K562 (cell line): ENCODE data around the gene KLHL29. TPM values are rescaled to one million over a fixed set of nuclear protein-coding genes. Genes with fewer than 3 reads are reported as not detected.

Experiments
- ATAC-seq: fragments of 200-7000 bp; cut with Tn5 transposase; 3 replicates; pipeline ENCODE4 v1.9.1; 2020; ENCODE audit warnings: moderate library complexity
- BruUV-seq: library from RNA; stranded (reverse); fragments of 400-500 nt; replicated peaks from 2 replicates; lab custom pipeline; 2021; lab: Mats Ljungman, UMichigan
- CTCF ChIA-PET: fragments of 300-600 bp; formaldehyde crosslinking; extraction: SDS; loops from one replicate; lab custom pipeline; 2021; ENCODE audit warnings: low intra/inter-chr PET ratio; lab: Yijun Ruan, JAX
- POLR2A ChIA-PET: fragments of 300-600, 350-650 bp; sonication (Branson Sonifier 250); formaldehyde crosslinking; extraction: SDS; loops from one replicate; lab custom pipeline; 2021; ENCODE audit warnings: antibody characterized with exemption, inconsistent platforms; lab: Yijun Ruan, JAX
- DNase-seq, 4 experiments: peaks; one replicate each; pipeline versions ENCODE4 v3.0.0 to v3.0.0-alpha.2; 2011 to 2018; ENCODE audit warnings: low spot score in 3 of 4, mixed read lengths in 3 of 4; ENCODE audit errors: extremely low read depth in 1 of 4
- FAIRE-seq: peaks from 2 replicates; lab custom pipeline; 2011; peaks lifted over from hg19 to GRCh38; lab: Jason Lieb, UNC
- H2AFZ ChIP-seq: 2 replicates; pipeline ENCODE4 v1.6.0; 2011; ENCODE audit warnings: low read depth, low read length, control low read depth, inconsistent platforms
- H3K27ac ChIP-seq: fragments of 200-600 bp; 3 replicates; pipeline ENCODE4 v1.8.0; 2011; ENCODE audit warnings: low read depth, mild to moderate bottlenecking, control low read depth, inconsistent platforms, low read length, moderate library complexity, mixed read lengths; ENCODE audit errors: extremely low read depth
- H3K27me3 ChIP-seq, 2 experiments: fragments of 300-600 bp in 1 of 2; 2 replicates in 1 of 2; 3 replicates in 1 of 2; pipeline versions ENCODE4 v1.6.0 to v1.8.0; 2011; ENCODE audit warnings: inconsistent platforms in 2 of 2, low read length in 2 of 2, mild to moderate bottlenecking in 1 of 2, mixed read lengths in 1 of 2, moderate library complexity in 1 of 2; ENCODE audit not compliant: control insufficient read depth in 2 of 2, insufficient read depth in 2 of 2
- H3K36me3 ChIP-seq: fragments of 300-600 bp; 3 replicates; pipeline ENCODE4 v1.8.0; 2011; ENCODE audit warnings: mild to moderate bottlenecking, low read length, inconsistent platforms; ENCODE audit not compliant: control insufficient read depth, insufficient read depth
- H3K4me1 ChIP-seq, 2 experiments: fragments of 200-600 bp in 1 of 2; replicated peaks in 1 of 2; 2 replicates in 1 of 2; 3 replicates in 1 of 2; pipeline versions ENCODE4 v1.5.1 to v1.8.0; 2011; ENCODE audit warnings: inconsistent platforms in 2 of 2, low read length in 2 of 2, mild to moderate bottlenecking in 1 of 2, mixed read lengths in 1 of 2, moderate library complexity in 1 of 2; ENCODE audit not compliant: control insufficient read depth in 2 of 2, insufficient read depth in 2 of 2
- H3K4me2 ChIP-seq: 2 replicates; pipeline ENCODE4 v1.6.1; 2011; ENCODE audit warnings: low read length, control low read depth, inconsistent platforms, mixed read lengths; ENCODE audit not compliant: insufficient read depth
- H3K4me3 ChIP-seq: fragments of 200-600 bp; sonication (generic), shearing (Covaris generic); 2 replicates; pipeline ENCODE4 v1.5.1; 2016; ENCODE audit warnings: control low read depth, inconsistent platforms
- H3K79me2 ChIP-seq: fragments of 200-600 bp; 3 replicates; pipeline ENCODE4 v1.8.0; 2011; ENCODE audit warnings: low read length, inconsistent platforms; ENCODE audit not compliant: control insufficient read depth, insufficient read depth
- H3K9ac ChIP-seq, 2 experiments: 2 replicates each; pipeline versions ENCODE4 v1.6.0 to v1.6.1; 2011; ENCODE audit warnings: low read depth in 2 of 2, low read length in 2 of 2, control low read depth in 1 of 2, inconsistent platforms in 1 of 2, mild to moderate bottlenecking in 1 of 2, mixed read lengths in 1 of 2; ENCODE audit not compliant: insufficient read depth in 1 of 2
- H3K9me1 ChIP-seq: one replicate; pipeline ENCODE4 v1.6.0; 2011; ENCODE audit warnings: inconsistent platforms, mild to moderate bottlenecking, low read length, moderate library complexity; ENCODE audit not compliant: control insufficient read depth, insufficient read depth
- H3K9me3 ChIP-seq: replicated peaks from 2 replicates; pipeline ENCODE4 v1.5.1; 2011; ENCODE audit warnings: low read depth, low read length, inconsistent platforms; ENCODE audit not compliant: control insufficient read depth, insufficient read depth
- H4K20me1 ChIP-seq: replicated peaks from 2 replicates; pipeline ENCODE4 v1.6.1; 2011; ENCODE audit warnings: low read length, inconsistent platforms, mixed read lengths; ENCODE audit not compliant: control insufficient read depth, insufficient read depth
- BRD4 ChIP-seq: fragments of 200-600 bp; sonication (generic); IDR thresholded peaks from 2 replicates; pipeline ENCODE4 v1.6.1; 2017; ENCODE audit warnings: inconsistent platforms
- CREBBP ChIP-seq: IDR thresholded peaks from one replicate; pipeline ENCODE4 v1.6.1; 2012; ENCODE audit warnings: low read depth, mild to moderate bottlenecking, control low read depth, inconsistent platforms, low read length
- ERF ChIP-seq: fragments of 450-650 bp; formaldehyde crosslinking; IDR thresholded peaks from 2 replicates; pipeline ENCODE4 v1.4.0; 2020; ENCODE audit warnings: mild to moderate bottlenecking, mixed read lengths
- FOXA3 ChIP-seq, 2 experiments: fragments of 450-650 bp in 1 of 2; sonication (generic) in 1 of 2; formaldehyde crosslinking; IDR thresholded peaks in 1 of 2; conservative IDR thresholded peaks in 1 of 2; 2 replicates each; pipeline versions ENCODE4 v1.4.0 to v1.8.0; 2020 to 2022; ENCODE audit warnings: mild to moderate bottlenecking in 2 of 2, missing genetic modification reagents in 1 of 2
- MTA2 ChIP-seq: fragments of 450-650 bp; IDR thresholded peaks from 2 replicates; pipeline ENCODE4 v1.6.1; 2016; ENCODE audit warnings: low read depth
- NCOA4 ChIP-seq: fragments of 450-650 bp; IDR thresholded peaks from 2 replicates; pipeline ENCODE4 v1.6.1; 2018; ENCODE audit warnings: mild to moderate bottlenecking; ENCODE audit not compliant: partially characterized antibody
- NFE2 ChIP-seq: IDR thresholded peaks from 2 replicates; pipeline ENCODE4 v1.6.1; 2014; ENCODE audit warnings: antibody characterized with exemption, low read depth
- PHTF2 ChIP-seq: fragments of 250-450 bp; sonication (Bioruptor Pico); IDR thresholded peaks from 2 replicates; pipeline ENCODE4 v1.5.0; 2021; ENCODE audit warnings: mild to moderate bottlenecking
- PURB ChIP-seq: sonication (generic); formaldehyde crosslinking; IDR thresholded peaks from 2 replicates; pipeline ENCODE4 v1.9.0; 2021; ENCODE audit warnings: low read depth, mild to moderate bottlenecking, missing genetic modification reagents
- RBM15 ChIP-seq: fragments of 200-400 bp; formaldehyde crosslinking; IDR thresholded peaks from 2 replicates; pipeline ENCODE4 v1.6.1; 2018; ENCODE audit warnings: mild to moderate bottlenecking, low read length, moderate library complexity; ENCODE audit not compliant: insufficient read depth
- RFX5 ChIP-seq: IDR thresholded peaks from 2 replicates; pipeline ENCODE4 v1.6.1; 2011; ENCODE audit warnings: low read depth, mild to moderate bottlenecking, improper control_type of control experiment, low read length
- WGBS: fragments of 100-300 bp; shearing (Covaris generic); methylation state at CpG from one replicate; pipeline ENCODE4 v1.1.6; 2016; ENCODE audit warnings: low coverage, mixed read lengths; ENCODE audit not compliant: insufficient coverage; ENCODE audit errors: missing lambda C conversion rate; 5-methylcytosine and 5-hydroxymethylcytosine counted together
- in situ Hi-C: fragments of 300-500 bp; cut with MboI; formaldehyde crosslinking; loops from 4 replicates; pipeline ENCODE4 v1.15.0; 2018; ENCODE audit warnings: inconsistent platforms, mixed read lengths
- intact Hi-C: fragments of 100-400 bp; cut with micrococcal nuclease; formaldehyde crosslinking; loops from 2 replicates; pipeline ENCODE4 v1.14.2; 2022
- polyA plus RNA-seq, 8 experiments: library from polyadenylated mRNA; depleted of rRNA in 4 of 8; stranded (reverse) in 5 of 8; unstranded in 3 of 8; fragments of >200 nt; fragmentation: Nextera tagmentation in 2 of 8; fragmentation: Illumina TruSeq in 1 of 8; extraction: Ambion mirVana in 2 of 8; extraction: Trizol in 1 of 8; gene quantifications; 2 replicates each; pipeline versions ENCODE4 v1.2.1 to v1.2.3, GENCODE V29; 2011 to 2014; ENCODE audit warnings: inconsistent platforms in 1 of 8, missing spikeins in 1 of 8
- total RNA-seq, 7 experiments: library from RNA; depleted of rRNA in 6 of 7; stranded (reverse); fragments of >200 nt in 6 of 7; fragmentation: Illumina TruSeq in 2 of 7; extraction: Trizol in 2 of 7; gene quantifications; 2 replicates each; pipeline versions ENCODE4 v1.2.1 to v1.2.3, GENCODE V29; 2011 to 2021; ENCODE audit warnings: low replicate concordance in 1 of 7
- TF ChIP-seq, protein P1 (sequence below): IDR thresholded peaks from 2 replicates; pipeline ENCODE4 v1.6.1; 2016; ENCODE audit warnings: missing genetic modification characterization, missing compliant biosample characterization
- TF ChIP-seq, protein P2 (sequence below): fragments of 250-450 bp; sonication (Bioruptor Pico); IDR thresholded peaks from 2 replicates; pipeline ENCODE4 v1.5.0; 2020; ENCODE audit warnings: mild to moderate bottlenecking
- TF ChIP-seq, protein P3 (sequence below), 2 experiments: fragments of 250-450 bp in 1 of 2; fragments of 450-650 bp in 1 of 2; sonication (Bioruptor Pico) in 1 of 2; IDR thresholded peaks; 2 replicates each; pipeline versions ENCODE4 v1.6.1 to v1.8.0; 2016 to 2021; ENCODE audit warnings: mild to moderate bottlenecking in 2 of 2, moderate library complexity in 2 of 2, missing compliant biosample characterization in 1 of 2, missing genetic modification characterization in 1 of 2
- TF ChIP-seq, protein P4 (sequence below): sonication (generic); formaldehyde crosslinking; IDR thresholded peaks from 2 replicates; pipeline ENCODE4 v1.8.1; 2023; ENCODE audit warnings: mild to moderate bottlenecking, missing genetic modification reagents
- TF ChIP-seq, protein P5 (sequence below): fragments of 450-650 bp; conservative IDR thresholded peaks from 2 replicates; pipeline ENCODE4 v1.6.1; 2016; ENCODE audit warnings: missing genetic modification characterization, low read depth, mild to moderate bottlenecking, missing compliant biosample characterization, moderate library complexity

KLHL29 gene
- total and polyA plus RNA-seq, 9 of the 15 experiments (the other 6 are each of a cell fraction or from before 2014, with no cell fraction given): 0.03 to 0.31 (median 0.08) TPM; not detected in 1

DNA sequence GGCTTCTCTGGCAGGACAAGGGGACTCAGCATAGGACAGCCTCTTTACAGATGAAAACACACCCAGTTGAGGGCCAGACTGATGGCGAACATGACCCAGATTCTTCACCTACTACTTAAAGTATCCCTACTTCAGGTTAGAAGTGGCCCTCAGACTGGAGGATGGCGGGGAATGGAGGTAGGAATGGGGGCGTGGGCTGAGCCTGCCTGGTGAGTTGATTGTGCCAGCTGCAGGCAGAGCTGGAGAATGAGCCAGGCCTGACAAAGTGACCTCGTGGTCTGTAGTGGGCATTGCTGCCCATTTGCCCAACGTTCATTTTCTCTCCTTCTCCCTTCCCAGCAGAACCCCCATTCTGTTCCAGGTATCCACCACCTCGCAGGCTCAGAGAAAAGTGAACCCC is 186.1 kb downstream of the KLHL29 start:
- no peak overlapping the region for H3K4me2 ChIP-seq
- H3K4me1 ChIP-seq: no peaks in the 10 kb centered on the region
- H3K9me3 ChIP-seq: no peaks in the 10 kb centered on the region
- in situ Hi-C loops (no loop called here), intact Hi-C loops (no loop called here)
- WGBS: 0% methylated on average over 6 of the region's 6 CpGs
- H4K20me1 ChIP-seq: peaks cover 4% of the 10 kb centered on the region; the same call in 1 of the 2 replicates
- H3K9me1 ChIP-seq: no peaks in the 10 kb centered on the region
- FAIRE-seq: no peak
- no peak for DNase-seq
- no peak overlapping the region for H2AFZ ChIP-seq
- H3K36me3 ChIP-seq: no peaks in the 10 kb centered on the region
- no peak overlapping the region for H3K9ac ChIP-seq
- peaks cover 44 to 78% of the 10 kb centered on the region in 2 experiments for H3K27me3 ChIP-seq
- POLR2A ChIA-PET: interaction anchor here (1.0 kb wide), 1 partner anchor 15 kb away, joined by 3 read pairs; no protein-coding TSS in a partner anchor
- no peak overlapping the region for H3K4me3 ChIP-seq
- CTCF ChIA-PET: no interaction called here
- no peak for ATAC-seq
- BruUV-seq: no TSS peak
- H3K79me2 ChIP-seq: no peaks in the 10 kb centered on the region
- H3K27ac ChIP-seq: no peak overlapping the region
- no peak for TF ChIP-seq MTA2
- no peak for TF ChIP-seq FOXA3 (CRISPR knock-in tag; conservative IDR thresholded peaks at IDR 0.05 in 1 of 2, IDR thresholded peaks at IDR 0.05 in 1 of 2)
- no peak for TF ChIP-seq NFE2
- no peak for TF ChIP-seq NCOA4
- TF ChIP-seq, protein P1, sequence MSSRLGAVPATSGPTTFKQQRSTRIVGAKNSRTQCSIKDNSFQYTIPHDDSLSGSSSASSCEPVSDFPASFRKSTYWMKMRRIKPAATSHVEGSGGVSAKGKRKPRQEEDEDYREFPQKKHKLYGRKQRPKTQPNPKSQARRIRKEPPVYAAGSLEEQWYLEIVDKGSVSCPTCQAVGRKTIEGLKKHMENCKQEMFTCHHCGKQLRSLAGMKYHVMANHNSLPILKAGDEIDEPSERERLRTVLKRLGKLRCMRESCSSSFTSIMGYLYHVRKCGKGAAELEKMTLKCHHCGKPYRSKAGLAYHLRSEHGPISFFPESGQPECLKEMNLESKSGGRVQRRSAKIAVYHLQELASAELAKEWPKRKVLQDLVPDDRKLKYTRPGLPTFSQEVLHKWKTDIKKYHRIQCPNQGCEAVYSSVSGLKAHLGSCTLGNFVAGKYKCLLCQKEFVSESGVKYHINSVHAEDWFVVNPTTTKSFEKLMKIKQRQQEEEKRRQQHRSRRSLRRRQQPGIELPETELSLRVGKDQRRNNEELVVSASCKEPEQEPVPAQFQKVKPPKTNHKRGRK (tag): no peak
- TF ChIP-seq, protein P2, sequence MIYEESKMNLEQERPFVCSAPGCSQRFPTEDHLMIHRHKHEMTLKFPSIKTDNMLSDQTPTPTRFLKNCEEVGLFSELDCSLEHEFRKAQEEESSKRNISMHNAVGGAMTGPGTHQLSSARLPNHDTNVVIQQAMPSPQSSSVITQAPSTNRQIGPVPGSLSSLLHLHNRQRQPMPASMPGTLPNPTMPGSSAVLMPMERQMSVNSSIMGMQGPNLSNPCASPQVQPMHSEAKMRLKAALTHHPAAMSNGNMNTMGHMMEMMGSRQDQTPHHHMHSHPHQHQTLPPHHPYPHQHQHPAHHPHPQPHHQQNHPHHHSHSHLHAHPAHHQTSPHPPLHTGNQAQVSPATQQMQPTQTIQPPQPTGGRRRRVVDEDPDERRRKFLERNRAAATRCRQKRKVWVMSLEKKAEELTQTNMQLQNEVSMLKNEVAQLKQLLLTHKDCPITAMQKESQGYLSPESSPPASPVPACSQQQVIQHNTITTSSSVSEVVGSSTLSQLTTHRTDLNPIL (CRISPR knock-in tag): no peak
- no peak for TF ChIP-seq PHTF2 (CRISPR knock-in tag)
- TF ChIP-seq PURB (CRISPR knock-in tag): no peak
- TF ChIP-seq BRD4: no peak
- TF ChIP-seq RFX5: no peak
- TF ChIP-seq, protein P3, sequence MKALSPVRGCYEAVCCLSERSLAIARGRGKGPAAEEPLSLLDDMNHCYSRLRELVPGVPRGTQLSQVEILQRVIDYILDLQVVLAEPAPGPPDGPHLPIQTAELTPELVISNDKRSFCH (CRISPR knock-in tag; IDR thresholded peaks at IDR 0.05): no peak
- TF ChIP-seq, protein P3 (tag; IDR thresholded peaks at IDR 0.05): no peak
- no peak for TF ChIP-seq ERF (CRISPR knock-in tag)
- TF ChIP-seq, protein P4, sequence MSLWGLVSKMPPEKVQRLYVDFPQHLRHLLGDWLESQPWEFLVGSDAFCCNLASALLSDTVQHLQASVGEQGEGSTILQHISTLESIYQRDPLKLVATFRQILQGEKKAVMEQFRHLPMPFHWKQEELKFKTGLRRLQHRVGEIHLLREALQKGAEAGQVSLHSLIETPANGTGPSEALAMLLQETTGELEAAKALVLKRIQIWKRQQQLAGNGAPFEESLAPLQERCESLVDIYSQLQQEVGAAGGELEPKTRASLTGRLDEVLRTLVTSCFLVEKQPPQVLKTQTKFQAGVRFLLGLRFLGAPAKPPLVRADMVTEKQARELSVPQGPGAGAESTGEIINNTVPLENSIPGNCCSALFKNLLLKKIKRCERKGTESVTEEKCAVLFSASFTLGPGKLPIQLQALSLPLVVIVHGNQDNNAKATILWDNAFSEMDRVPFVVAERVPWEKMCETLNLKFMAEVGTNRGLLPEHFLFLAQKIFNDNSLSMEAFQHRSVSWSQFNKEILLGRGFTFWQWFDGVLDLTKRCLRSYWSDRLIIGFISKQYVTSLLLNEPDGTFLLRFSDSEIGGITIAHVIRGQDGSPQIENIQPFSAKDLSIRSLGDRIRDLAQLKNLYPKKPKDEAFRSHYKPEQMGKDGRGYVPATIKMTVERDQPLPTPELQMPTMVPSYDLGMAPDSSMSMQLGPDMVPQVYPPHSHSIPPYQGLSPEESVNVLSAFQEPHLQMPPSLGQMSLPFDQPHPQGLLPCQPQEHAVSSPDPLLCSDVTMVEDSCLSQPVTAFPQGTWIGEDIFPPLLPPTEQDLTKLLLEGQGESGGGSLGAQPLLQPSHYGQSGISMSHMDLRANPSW: no peak
- TF ChIP-seq, protein P5, sequence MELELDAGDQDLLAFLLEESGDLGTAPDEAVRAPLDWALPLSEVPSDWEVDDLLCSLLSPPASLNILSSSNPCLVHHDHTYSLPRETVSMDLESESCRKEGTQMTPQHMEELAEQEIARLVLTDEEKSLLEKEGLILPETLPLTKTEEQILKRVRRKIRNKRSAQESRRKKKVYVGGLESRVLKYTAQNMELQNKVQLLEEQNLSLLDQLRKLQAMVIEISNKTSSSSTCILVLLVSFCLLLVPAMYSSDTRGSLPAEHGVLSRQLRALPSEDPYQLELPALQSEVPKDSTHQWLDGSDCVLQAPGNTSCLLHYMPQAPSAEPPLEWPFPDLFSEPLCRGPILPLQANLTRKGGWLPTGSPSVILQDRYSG (tag): no peak
- no peak for TF ChIP-seq RBM15
- no peak for TF ChIP-seq CREBBP
